A673 (cell line): ENCODE data around the gene ADSL.

ENCODE experiments used
- CTCF ChIP-seq: fragments of 300-800, 200-600 bp; sonication (generic); conservative IDR thresholded peaks from 2 replicates; pipeline ENCODE4 v1.5.1; 2017; ENCODE audit warnings: low read depth, mild to moderate bottlenecking, antibody characterized with exemption, low read length, moderate library complexity, mixed read lengths
- EZH2 ChIP-seq: fragments of 200-600 bp; sonication (generic); IDR thresholded peaks from 2 replicates; pipeline ENCODE4 v1.6.1; 2017; ENCODE audit warnings: borderline replicate concordance, low read depth, mild to moderate bottlenecking, mixed read lengths, antibody characterized with exemption, low read length; ENCODE audit not compliant: poor library complexity, severe bottlenecking

DNA sequence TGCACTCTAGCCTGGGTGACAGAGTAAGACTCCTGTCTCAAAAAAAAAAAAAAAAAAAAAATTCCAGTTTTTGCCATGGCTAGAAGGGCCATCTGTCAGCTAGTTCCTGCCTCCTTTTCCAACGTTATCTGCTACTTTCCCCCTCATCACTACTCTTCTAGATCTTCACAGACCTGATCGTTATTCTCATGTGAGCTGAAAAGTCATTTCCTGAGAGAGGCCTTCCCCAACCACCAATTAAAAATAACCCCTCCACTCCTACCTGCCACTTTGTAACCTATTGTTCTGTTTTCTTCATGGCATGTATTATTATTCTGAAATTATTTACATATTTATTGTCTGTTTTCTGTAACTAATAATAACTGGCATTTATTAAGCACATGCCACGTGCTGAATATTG, 48.3 kb downstream of the ADSL start:
- TF ChIP-seq CTCF (no peak), EZH2 (no peak)
